Stimulated activated CD4-positive, alpha-beta T cell treated with anti-CD3 and anti-CD28 coated beads, Interleukin-1b, Interleukin-23, amount 100 ng/mL, for 24 hours (primary cell): ENCODE results near the gene ARHGAP8.

ENCODE experiments used
- DNase-seq, 4 experiments: peaks; one replicate each; pipeline ENCODE4 v3.0.0-alpha.2; 2020; ENCODE audit warnings: low read depth in 4 of 4, low spot score in 1 of 4

Gene ARHGAP8

GRCh38 chr22:44764974-44765373 lies 12.6 kb downstream of the ARHGAP8 start:
- no peak for DNase-seq

DNA sequence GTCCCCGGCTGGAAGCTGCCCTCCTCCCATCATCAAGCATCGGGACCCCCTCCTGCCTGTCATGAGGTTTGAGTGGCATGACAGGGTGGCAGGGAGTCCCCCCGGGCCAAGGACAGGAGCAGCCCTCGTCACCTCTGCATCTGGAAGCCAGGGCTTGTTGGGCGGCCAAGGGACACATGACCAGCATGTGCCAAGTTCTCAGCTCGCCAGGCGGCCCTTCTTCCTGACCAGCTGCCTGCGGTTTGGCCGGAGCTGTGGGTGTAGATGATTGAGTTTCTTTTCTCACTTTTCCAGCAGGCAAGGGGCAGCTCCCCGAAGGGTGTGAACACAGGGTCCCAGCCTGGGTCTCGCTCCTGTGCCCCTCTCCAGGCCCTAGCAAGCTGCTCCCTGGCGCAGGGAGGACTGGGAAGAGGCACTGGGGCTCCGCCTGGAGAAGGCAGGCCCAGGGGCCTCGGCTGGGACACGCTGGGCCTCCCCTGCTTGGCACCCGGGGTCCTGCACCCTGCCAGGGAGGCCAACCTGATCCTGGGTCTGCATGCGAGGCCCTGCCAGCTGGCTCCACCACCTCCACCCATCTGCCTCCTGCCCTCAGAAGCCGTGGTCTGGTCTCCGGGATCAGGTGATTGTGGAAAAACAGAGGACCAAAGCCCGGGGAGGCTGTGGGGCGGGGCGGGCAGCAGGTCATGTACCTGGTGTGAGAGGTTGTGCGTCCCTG lies 13.4 kb downstream of the ARHGAP8 start:
- no peak for DNase-seq

DNA sequence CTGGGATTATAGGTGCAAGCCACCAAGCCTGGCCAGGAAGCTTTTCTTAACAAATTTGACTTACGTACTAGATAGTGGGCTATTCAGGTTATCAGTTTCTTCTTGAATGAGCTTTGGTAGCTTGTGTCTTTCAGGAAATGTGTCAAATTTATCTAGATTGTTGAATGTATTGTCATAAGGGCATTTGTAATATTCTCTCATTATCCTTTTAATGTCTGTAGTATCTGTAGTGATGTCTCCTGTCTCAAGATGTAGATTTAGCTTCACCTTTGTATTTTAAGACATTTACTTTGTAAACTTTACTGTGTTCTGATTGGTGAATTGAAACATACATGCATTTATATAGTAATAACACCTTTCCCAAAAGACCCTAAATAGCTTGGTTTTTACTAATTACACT lies 20.7 kb downstream of the ARHGAP8 start:
- no peak for DNase-seq

DNA sequence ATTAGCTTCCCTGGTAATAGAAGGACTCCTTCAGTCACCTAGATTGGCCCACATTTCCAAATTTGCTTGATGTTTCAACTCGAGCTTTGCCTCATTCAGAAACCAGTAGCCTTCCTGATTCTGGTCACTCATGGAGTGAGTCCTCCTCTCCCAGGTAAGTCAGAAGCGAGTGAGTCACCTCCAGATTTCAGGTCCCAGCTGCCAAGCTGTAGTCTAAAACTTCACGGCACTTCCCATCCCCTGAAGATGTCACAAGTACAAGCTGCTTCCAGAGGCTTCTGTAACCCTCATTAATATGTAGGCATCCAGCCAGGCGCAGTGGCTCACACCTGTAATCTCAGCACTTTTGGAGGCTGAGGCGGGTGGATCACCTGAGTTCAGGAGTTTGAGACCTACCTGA lies 23.5 kb downstream of the ARHGAP8 start:
- DNase-seq: no peak

GRCh38 chr22:44776605-44777363 lies 24.4 kb downstream of the ARHGAP8 start:
- no peak for DNase-seq

DNA sequence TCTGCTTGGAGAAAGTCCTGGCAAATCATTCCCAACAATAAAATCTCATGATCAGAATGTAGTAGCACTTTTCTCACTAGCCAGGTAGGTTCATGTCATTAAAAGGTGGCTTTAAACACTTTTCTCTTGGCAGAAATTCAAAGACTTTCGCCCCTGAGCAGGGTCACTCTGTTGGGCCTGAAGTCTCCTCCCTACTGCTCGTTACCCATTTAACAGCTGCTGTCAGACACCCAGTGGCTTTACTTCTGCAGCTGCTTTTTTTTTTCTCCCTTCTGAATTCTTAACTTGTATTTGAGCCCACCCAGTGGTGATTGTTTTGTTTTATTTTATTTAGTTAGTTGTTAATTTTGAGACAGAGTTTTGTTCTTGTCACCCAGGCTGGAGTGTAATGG lies 25.0 kb downstream of the ARHGAP8 start:
- no peak for DNase-seq

- no peak for DNase-seq
Observed at GRCh38 chr22:44780876-44781449, 28.6 kb downstream of the ARHGAP8 start.

DNA sequence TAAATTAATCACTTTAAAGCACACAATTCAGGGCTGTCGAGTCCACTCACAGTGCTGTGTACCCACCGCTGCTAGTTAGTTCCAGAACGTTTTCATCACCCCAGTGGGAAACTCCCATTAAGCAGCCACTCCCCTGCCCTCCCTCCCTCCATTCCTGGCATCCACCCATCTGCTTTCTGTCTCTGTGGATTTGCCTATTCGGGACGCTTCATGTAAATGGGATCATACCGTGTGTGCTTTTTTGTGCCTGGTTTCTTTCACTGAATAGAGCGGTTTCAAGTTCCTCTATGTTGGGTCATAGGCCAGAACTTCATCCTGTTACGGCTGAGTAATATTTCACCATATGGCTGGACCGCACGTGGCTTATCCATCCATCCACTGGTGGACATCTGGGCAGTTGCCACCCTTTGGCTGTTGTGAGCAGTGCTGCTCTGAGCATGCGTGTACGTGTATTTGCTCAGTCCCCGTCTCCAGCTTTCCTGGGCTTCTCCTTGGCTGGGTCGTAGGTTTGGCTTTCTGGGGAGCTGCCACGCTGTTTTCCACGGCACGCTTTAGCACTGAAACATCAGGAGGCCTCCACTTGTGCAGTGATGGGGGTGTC lies 30.1 kb downstream of the ARHGAP8 start:
- DNase-seq: no peak

- no peak for DNase-seq
Observed at GRCh38 chr22:44783091-44783490, 30.7 kb downstream of the ARHGAP8 start.

GRCh38 chr22:44783581-44783980 lies 31.2 kb downstream of the ARHGAP8 start:
- no peak for DNase-seq

DNA sequence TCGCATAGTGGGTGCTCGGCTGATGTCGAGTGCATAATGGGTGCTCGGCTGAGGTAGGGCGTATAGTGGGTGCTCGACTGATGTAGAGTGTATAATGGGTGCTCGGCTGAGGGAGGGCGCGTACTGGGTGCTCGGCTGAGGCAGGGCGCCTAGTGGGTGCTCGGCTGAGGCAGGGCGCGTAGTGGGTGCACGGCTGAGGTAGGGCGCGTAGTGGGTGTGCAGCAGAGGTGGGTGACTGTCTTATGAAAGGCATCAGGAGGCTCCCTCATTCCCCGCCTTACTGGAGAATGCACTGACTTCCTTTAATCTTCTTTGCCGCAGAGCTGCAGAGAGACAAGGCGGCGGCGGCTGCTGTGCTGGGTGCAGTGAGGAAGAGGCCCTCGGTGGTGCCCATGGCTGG lies 33.8 kb downstream of the ARHGAP8 start:
- DNase-seq: no peak

- DNase-seq: no peak
Observed at GRCh38 chr22:44786610-44787009, 34.2 kb downstream of the ARHGAP8 start.

DNA sequence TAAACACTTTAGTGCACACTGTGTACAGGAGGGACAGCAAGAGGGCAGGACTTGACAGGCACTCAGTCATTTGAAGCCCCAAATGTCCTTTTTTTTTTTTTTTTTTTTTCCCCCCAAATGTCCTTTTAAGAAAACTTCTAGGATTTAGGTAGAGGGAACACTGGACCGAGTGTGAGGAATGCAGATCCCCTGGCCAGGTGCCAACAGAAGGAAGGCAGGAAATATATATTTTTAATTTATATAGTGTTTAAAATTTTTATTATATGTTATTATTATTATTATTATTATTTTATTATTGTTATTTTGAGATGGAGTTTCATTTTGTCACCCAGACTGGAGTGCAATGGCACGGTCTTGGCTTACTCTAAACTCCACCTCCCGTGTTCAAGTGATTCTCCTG lies 35.5 kb downstream of the ARHGAP8 start:
- no peak for DNase-seq

- DNase-seq: no peak
Observed at GRCh38 chr22:44793106-44793505, 40.7 kb downstream of the ARHGAP8 start.

GRCh38 chr22:44793506-44794172 lies 41.3 kb downstream of the ARHGAP8 start:
- no peak for DNase-seq

DNA sequence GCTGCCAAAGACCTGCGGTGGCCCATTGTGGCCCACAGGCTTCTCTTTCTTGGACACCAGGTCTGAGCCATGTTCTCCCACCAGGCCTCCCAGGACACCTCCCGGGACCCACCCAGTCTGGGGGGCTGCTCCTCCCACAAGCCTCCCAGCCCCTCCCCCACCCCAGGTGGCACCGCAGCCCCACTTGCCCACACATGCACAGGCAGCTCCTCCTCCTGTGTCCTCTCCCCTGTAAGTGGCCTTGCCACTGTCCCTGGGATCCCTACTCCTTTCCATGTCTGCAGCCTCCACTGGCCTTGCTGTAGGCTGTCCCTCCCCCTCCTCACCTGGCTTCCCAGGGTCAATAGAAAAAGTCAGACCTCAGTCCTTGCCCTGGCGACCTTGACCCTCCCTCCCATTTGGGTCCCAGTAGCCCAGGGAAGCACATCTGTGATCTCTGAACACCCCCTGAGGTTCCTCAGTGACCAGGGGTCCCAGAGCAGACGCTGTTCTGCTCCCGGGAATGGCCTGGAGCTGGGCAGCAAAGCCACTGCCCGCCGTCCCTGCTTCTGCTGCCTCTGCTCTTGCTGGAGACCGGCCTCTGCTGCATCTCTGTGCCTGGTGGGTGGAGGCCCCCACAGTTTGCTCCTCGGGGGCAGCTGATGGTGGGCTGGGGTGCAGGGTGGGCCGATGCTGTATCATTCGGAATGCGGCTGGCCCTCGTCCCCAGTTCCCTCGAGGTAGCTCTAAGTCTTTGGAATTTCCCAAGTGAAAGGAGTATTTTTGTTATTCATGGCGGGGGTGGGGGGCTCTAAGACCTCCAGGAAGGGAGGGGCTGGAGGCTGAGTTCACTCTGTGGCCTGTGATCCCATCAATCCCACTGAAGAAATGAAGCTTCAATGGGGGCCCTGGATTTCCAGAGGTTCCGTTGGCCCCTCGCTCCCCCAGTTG lies 43.6 kb downstream of the ARHGAP8 start:
- no peak for DNase-seq

DNA sequence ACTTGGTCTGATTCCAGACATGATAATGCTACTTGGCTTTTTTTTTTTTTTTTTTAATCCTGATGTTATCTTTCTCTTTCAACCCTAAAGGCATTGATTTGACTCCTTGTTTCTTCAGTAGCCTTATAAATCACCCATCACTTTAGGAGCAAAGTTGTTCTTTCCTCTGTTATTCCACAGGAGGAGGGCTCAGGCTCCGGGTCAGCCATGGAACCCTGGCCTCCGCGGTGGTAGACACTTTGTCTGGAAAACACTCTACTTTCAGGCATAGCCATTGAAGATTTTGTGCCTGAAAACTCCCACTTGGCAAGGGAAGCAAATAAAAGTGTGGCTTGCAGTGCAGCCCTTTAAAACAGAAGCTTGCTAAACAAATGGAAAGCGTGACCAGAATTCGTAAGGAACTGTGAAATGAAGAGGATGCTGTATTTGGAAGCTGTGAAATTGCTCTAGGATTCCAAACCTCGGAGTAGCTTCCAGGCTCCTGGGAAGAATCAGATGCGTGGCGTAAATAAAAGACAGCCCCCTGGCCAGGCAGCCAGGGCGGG lies 44.9 kb downstream of the ARHGAP8 start:
- no peak for DNase-seq

DNA sequence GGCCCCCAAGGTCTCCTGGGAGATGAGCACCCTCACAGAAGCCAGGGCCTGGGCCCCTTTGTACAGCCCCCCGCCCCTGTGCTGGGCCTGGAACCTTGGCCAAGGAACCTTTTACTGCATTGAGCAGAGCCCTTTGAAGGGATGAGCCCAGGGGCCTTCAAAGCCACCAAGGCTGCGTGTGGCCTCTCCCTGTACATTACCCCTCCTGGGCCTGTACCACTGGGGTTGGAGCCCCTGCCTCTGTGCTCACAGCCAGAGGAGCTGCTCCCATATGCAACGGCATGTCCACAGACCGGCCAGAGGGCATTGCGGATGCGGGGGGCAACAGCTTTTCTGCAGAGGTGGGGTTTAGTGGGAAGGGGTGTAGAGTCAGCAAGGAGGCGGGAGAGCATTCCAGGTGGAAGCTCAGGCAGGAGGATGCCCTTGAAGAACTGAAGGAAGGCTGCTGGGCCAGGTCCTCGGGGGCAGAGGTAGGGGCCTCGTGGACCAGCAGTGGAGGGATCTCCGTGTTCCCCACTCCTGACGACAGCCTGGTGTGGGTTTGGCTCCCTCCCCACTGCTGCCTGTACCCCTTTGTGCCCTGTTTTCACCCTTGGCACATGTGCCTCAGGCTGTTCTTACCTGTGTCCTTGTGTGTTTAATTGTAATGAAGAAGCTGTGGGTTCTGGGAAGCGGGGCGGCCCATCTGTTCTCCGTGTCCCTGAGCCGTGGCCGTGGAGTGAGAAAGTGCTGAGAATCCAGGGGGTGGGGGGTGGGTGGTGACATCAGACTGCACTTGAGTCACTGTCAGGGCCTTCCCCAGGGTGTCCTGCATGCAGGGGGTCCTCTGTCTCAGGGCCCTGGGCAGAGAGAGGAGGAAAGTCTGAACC lies 46.9 kb downstream of the ARHGAP8 start:
- no peak for DNase-seq
